HepG2 (cell line): Measurements from ENCODE around the gene COX7A2L. TPM values are rescaled to one million over a fixed set of nuclear protein-coding genes. Genes with fewer than 3 reads are reported as not detected.

Experiments
- AFF4 ChIP-seq: sonication (generic); formaldehyde crosslinking; IDR thresholded peaks from 2 replicates; pipeline ENCODE4 v1.4.0; 2020; ENCODE audit warnings: missing genetic modification reagents
- AGO2 ChIP-seq: fragments of 200-400 bp; formaldehyde crosslinking; optimal IDR thresholded peaks from 2 replicates; pipeline ENCODE3; 2017; ENCODE audit warnings: mild to moderate bottlenecking, low read depth, low read length, moderate library complexity
- BCLAF1 ChIP-seq: fragments of 450-650 bp; IDR thresholded peaks from 2 replicates; pipeline ENCODE4 v1.6.1; 2017; ENCODE audit warnings: mild to moderate bottlenecking
- DNMT1 ChIP-seq: sonication (generic); formaldehyde crosslinking; IDR thresholded peaks from 2 replicates; pipeline ENCODE4 v1.5.1; 2020; ENCODE audit warnings: mild to moderate bottlenecking, missing genetic modification reagents
- HIVEP1 ChIP-seq: sonication (generic); formaldehyde crosslinking; IDR thresholded peaks from 2 replicates; pipeline ENCODE4 v1.4.0; 2020; ENCODE audit warnings: mild to moderate bottlenecking, missing genetic modification reagents
- HNF4G ChIP-seq, 2 experiments: sonication (generic) in 1 of 2; formaldehyde crosslinking in 1 of 2; IDR thresholded peaks; 2 replicates each; pipeline versions ENCODE4 v1.4.0 to v1.6.1; 2011 to 2020; ENCODE audit warnings: borderline replicate concordance in 2 of 2, low read depth in 2 of 2, mild to moderate bottlenecking in 2 of 2, low read length in 1 of 2, missing genetic modification reagents in 1 of 2, moderate library complexity in 1 of 2
- SMYD3 ChIP-seq: sonication (generic); formaldehyde crosslinking; IDR thresholded peaks from 2 replicates; pipeline ENCODE4 v1.8.1; 2023; ENCODE audit warnings: mild to moderate bottlenecking, missing genetic modification reagents
- SOX13 ChIP-seq, 3 experiments: fragments of 450-650 bp in 1 of 3; sonication (generic) in 1 of 3; formaldehyde crosslinking in 1 of 3; IDR thresholded peaks in 2 of 3; conservative IDR thresholded peaks in 1 of 3; 2 replicates each; pipeline versions ENCODE4 v1.5.0 to v1.6.1; 2016 to 2020; ENCODE audit warnings: antibody characterized with exemption in 1 of 3, mild to moderate bottlenecking in 1 of 3, missing compliant biosample characterization in 1 of 3, missing genetic modification reagents in 1 of 3, moderate library complexity in 1 of 3
- SSRP1 ChIP-seq: IDR thresholded peaks from 2 replicates; pipeline ENCODE4 v1.6.1; 2016; ENCODE audit warnings: control low read depth
- ZBED4 ChIP-seq: sonication (generic); formaldehyde crosslinking; IDR thresholded peaks from 2 replicates; pipeline ENCODE4 v1.4.0; 2020; ENCODE audit warnings: missing genetic modification reagents, borderline replicate concordance
- ZBTB25 ChIP-seq: IDR thresholded peaks from 2 replicates; pipeline ENCODE4 v1.6.1; 2018; ENCODE audit warnings: missing genetic modification reagents
- ZNF710 ChIP-seq: sonication (generic); formaldehyde crosslinking; IDR thresholded peaks from 2 replicates; pipeline ENCODE4 v1.5.0; 2020; ENCODE audit warnings: mild to moderate bottlenecking, missing genetic modification reagents, borderline replicate concordance
- ZNF790 ChIP-seq: sonication (generic); formaldehyde crosslinking; IDR thresholded peaks from 2 replicates; pipeline ENCODE4 v1.8.0; 2022; ENCODE audit warnings: missing genetic modification reagents, mild to moderate bottlenecking, borderline replicate concordance
- polyA plus RNA-seq, 8 experiments: library from polyadenylated mRNA; depleted of rRNA in 3 of 8; stranded (reverse) in 7 of 8; unstranded in 1 of 8; fragments of >200 nt; fragmentation: Illumina TruSeq in 4 of 8; extraction: Trizol in 4 of 8; gene quantifications; 2 replicates each; pipeline versions ENCODE4 v1.2.1 to v1.2.3, GENCODE V29; 2011 to 2016; ENCODE audit warnings: low read depth in 4 of 8, missing spikeins in 1 of 8, mixed read lengths in 1 of 8; ENCODE audit not compliant: insufficient read depth in 1 of 8
- total RNA-seq, 5 experiments: library from RNA; depleted of rRNA; stranded (reverse); fragments of >200 nt; fragmentation: Illumina TruSeq; extraction: Trizol; gene quantifications; 2 replicates each; pipeline ENCODE4 v1.2.3, GENCODE V29; 2016; ENCODE audit warnings: low read depth in 1 of 5

The COX7A2L gene
- total and polyA plus RNA-seq, 2 of the 13 experiments (the other 11 are each of a cell fraction or from before 2014, with no cell fraction given), result 155 to 201 TPM

GRCh38 chr2:42333579-42333978 is 27.4 kb downstream of the COX7A2L start (continued):
- TF ChIP-seq HIVEP1 (no peak), ZNF710 (CRISPR knock-in tag) (0 out of 2 replicates have a peak, but pooled peaks have one; percentile 20), HNF4G (IDR thresholded peaks at IDR 0.05; ENCODE audit: borderline replicate concordance, low read depth, low read length) (no peak), HNF4G (CRISPR knock-in tag; IDR thresholded peaks at IDR 0.05; ENCODE audit: borderline replicate concordance, low read depth) (no peak), SMYD3 (CRISPR knock-in tag) (0 out of 2 replicates have a peak, but pooled peaks have one; percentile 65), AGO2 (peak; percentile 65), ZBTB25 (CRISPR knock-in tag) (no peak), DNMT1 (CRISPR knock-in tag) (no peak), ZNF790 (CRISPR knock-in tag) (no peak), AFF4 (no peak), BCLAF1 (no peak), SSRP1 (CRISPR knock-in tag) (peak; percentile 50; the same call in 1 of the 2 replicates), ZBED4 (CRISPR knock-in tag) (no peak), SOX13 (IDR thresholded peaks at IDR 0.05) (no peak), SOX13 (CRISPR knock-in tag; conservative IDR thresholded peaks at IDR 0.05 in 1 of 2, IDR thresholded peaks at IDR 0.05 in 1 of 2) (0 out of 4 replicates have a peak, but pooled peaks of 1 of the 2 experiments have one; percentile 42)
